WTC11 (cell line): Measurements from ENCODE around the gene TMPRSS2. TPM values are rescaled to one million over a fixed set of nuclear protein-coding genes. Genes with fewer than 3 reads are reported as not detected.

ENCODE experiments used
- ATAC-seq: fragments of 200-7000 bp; cut with Tn5 transposase; 2 replicates; pipeline ENCODE4 v1.10.0; 2021; ENCODE audit warnings: mild to moderate bottlenecking, moderate library complexity
- CTCF ChIA-PET: fragments of 300-600 bp; sonication (Branson Sonifier 250); formaldehyde crosslinking; loops from one replicate; lab custom pipeline; 2021; ENCODE audit warnings: antibody characterized with exemption; lab: Charles Lee
- POLR2A ChIA-PET: fragments of 350-600 bp; sonication (Branson Sonifier 250); formaldehyde crosslinking; loops from one replicate; lab custom pipeline; 2021; ENCODE audit warnings: antibody characterized with exemption; lab: Charles Lee
- DNase-seq: peaks from one replicate; pipeline ENCODE4 v3.0.0; 2021; ENCODE audit warnings: low spot score
- H3K27ac Mint-ChIP-seq: 2 replicates; pipeline ENCODE4 v1.8.0; 2021; ENCODE audit warnings: mixed read lengths
- H3K27me3 Mint-ChIP-seq: 2 replicates; pipeline ENCODE4 v1.8.0; 2021; ENCODE audit warnings: low read depth, mild to moderate bottlenecking, moderate library complexity, mixed read lengths
- H3K36me3 Mint-ChIP-seq: 2 replicates; pipeline ENCODE4 v1.8.0; 2021; ENCODE audit warnings: mixed read lengths
- H3K4me1 Mint-ChIP-seq: 2 replicates; pipeline ENCODE4 v1.8.0; 2022; ENCODE audit warnings: mixed read lengths
- H3K4me3 Mint-ChIP-seq: 2 replicates; pipeline ENCODE4 v1.8.0; 2021; ENCODE audit warnings: mild to moderate bottlenecking, moderate library complexity, mixed read lengths
- H3K9me3 Mint-ChIP-seq: 2 replicates; pipeline ENCODE4 v1.8.0; 2021; ENCODE audit warnings: mixed read lengths
- ATF3 ChIP-seq: sonication (generic); formaldehyde crosslinking; conservative IDR thresholded peaks from 2 replicates; pipeline ENCODE4 v1.8.1; 2022; ENCODE audit warnings: mild to moderate bottlenecking, missing genetic modification reagents
- CREB1 ChIP-seq: sonication (generic); formaldehyde crosslinking; IDR thresholded peaks from 2 replicates; pipeline ENCODE4 v1.8.0; 2023; ENCODE audit warnings: mild to moderate bottlenecking, missing genetic modification reagents
- CTCF ChIP-seq: fragments of 200-600 bp; IDR thresholded peaks from 2 replicates; pipeline ENCODE4 v1.8.0; 2022; ENCODE audit warnings: antibody characterized with exemption
- E2F4 ChIP-seq: sonication (generic); formaldehyde crosslinking; IDR thresholded peaks from 2 replicates; pipeline ENCODE4 v1.8.1; 2022; ENCODE audit warnings: low read depth, mild to moderate bottlenecking, moderate library complexity, missing genetic modification reagents, borderline replicate concordance
- FOXJ3 ChIP-seq: sonication (generic); formaldehyde crosslinking; IDR thresholded peaks from 2 replicates; pipeline ENCODE4 v1.9.0; 2021; ENCODE audit warnings: missing genetic modification reagents, mild to moderate bottlenecking, borderline replicate concordance
- FOXP1 ChIP-seq: sonication (generic); formaldehyde crosslinking; IDR thresholded peaks from 2 replicates; pipeline ENCODE4 v1.8.0; 2022; ENCODE audit warnings: missing genetic modification reagents, mild to moderate bottlenecking, moderate library complexity, borderline replicate concordance
- GTF2I ChIP-seq: fragments of 250-450 bp; sonication (Bioruptor Pico); conservative IDR thresholded peaks from 2 replicates; pipeline ENCODE4 v1.4.0; 2021; ENCODE audit warnings: mild to moderate bottlenecking
- HMGA2 ChIP-seq: fragments of 250-450 bp; sonication (Bioruptor Pico); IDR thresholded peaks from 2 replicates; pipeline ENCODE4 v1.4.0; 2021; ENCODE audit warnings: mild to moderate bottlenecking, moderate library complexity
- HMGXB4 ChIP-seq: sonication (generic); formaldehyde crosslinking; IDR thresholded peaks from 2 replicates; pipeline ENCODE4 v1.8.1; 2023; ENCODE audit warnings: mild to moderate bottlenecking, moderate library complexity, missing genetic modification reagents
- IRF2 ChIP-seq: sonication (generic); formaldehyde crosslinking; IDR thresholded peaks from 2 replicates; pipeline ENCODE4 v1.8.0; 2022; ENCODE audit warnings: low read depth, missing genetic modification reagents, borderline replicate concordance
- KAT7 ChIP-seq: sonication (generic); formaldehyde crosslinking; IDR thresholded peaks from 2 replicates; pipeline ENCODE4 v1.8.1; 2023; ENCODE audit warnings: missing genetic modification reagents, mild to moderate bottlenecking, borderline replicate concordance
- NR2C2 ChIP-seq: sonication (generic); formaldehyde crosslinking; IDR thresholded peaks from 2 replicates; pipeline ENCODE4 v1.8.0; 2022; ENCODE audit warnings: mild to moderate bottlenecking, missing genetic modification reagents
- RORB ChIP-seq: fragments of 250-450 bp; sonication (Bioruptor Pico); IDR thresholded peaks from 2 replicates; pipeline ENCODE4 v1.9.0; 2021; ENCODE audit warnings: mild to moderate bottlenecking
- TP53 ChIP-seq: sonication (generic); formaldehyde crosslinking; IDR thresholded peaks from 2 replicates; pipeline ENCODE4 v1.8.1; 2023; ENCODE audit warnings: mild to moderate bottlenecking, missing genetic modification reagents
- ZBTB21 ChIP-seq: sonication (generic); formaldehyde crosslinking; IDR thresholded peaks from 2 replicates; pipeline ENCODE4 v1.8.1; 2023; ENCODE audit warnings: mild to moderate bottlenecking, missing genetic modification reagents, borderline replicate concordance
- ZNF396 ChIP-seq: fragments of 250-450 bp; sonication (Bioruptor Pico); IDR thresholded peaks from 2 replicates; pipeline ENCODE4 v1.8.0; 2021; ENCODE audit warnings: mild to moderate bottlenecking, moderate library complexity, borderline replicate concordance
- ZNF425 ChIP-seq: fragments of 250-450 bp; sonication (Bioruptor Pico); conservative IDR thresholded peaks from 2 replicates; pipeline ENCODE4 v1.9.0; 2021; ENCODE audit warnings: mild to moderate bottlenecking
- ZNF532 ChIP-seq: fragments of 250-450 bp; sonication (Bioruptor Pico); IDR thresholded peaks from 2 replicates; pipeline ENCODE4 v1.9.0; 2021; ENCODE audit warnings: mild to moderate bottlenecking, borderline replicate concordance
- ZNF671 ChIP-seq: fragments of 250-450 bp; sonication (Bioruptor Pico); IDR thresholded peaks from 2 replicates; pipeline ENCODE4 v1.8.0; 2021; ENCODE audit warnings: mild to moderate bottlenecking
- total RNA-seq: library from RNA; stranded (reverse); gene quantifications from 3 replicates; pipeline ENCODE4 v1.2.3, GENCODE V29; 2021

TMPRSS2 gene
- total RNA-seq, 1 experiment from 2014 or later = 8.5 TPM

- POLR2A ChIA-PET = no interaction called here
- Mint-ChIP-seq H3K4me1 (peaks cover 27% of the 10 kb centered on the region), H3K27me3 (no peaks in the 10 kb centered on the region), H3K27ac (no peak overlapping the region), H3K36me3 (peaks cover 3% of the 10 kb centered on the region; the same call in 1 of the 2 replicates), H3K9me3 (no peaks in the 10 kb centered on the region), H3K4me3 (no peak overlapping the region)
- ATAC-seq = no peak
- no peak for DNase-seq
- CTCF ChIA-PET = interaction anchor here (0.7 kb wide), 1 partner anchor 24 kb away, joined by 3 read pairs; no protein-coding TSS in a partner anchor
- TF ChIP-seq ZNF532 (CRISPR knock-in tag) (no peak), NR2C2 (no peak), HMGA2 (no peak), GTF2I (CRISPR knock-in tag) (no peak), HMGXB4 (CRISPR knock-in tag) (no peak), FOXP1 (CRISPR knock-in tag) (no peak), ZNF396 (no peak), FOXJ3 (CRISPR knock-in tag) (no peak), E2F4 (CRISPR knock-in tag) (no peak), CREB1 (no peak), ZBTB21 (CRISPR knock-in tag) (no peak), TP53 (CRISPR knock-in tag) (no peak), KAT7 (CRISPR knock-in tag) (no peak), ZNF425 (CRISPR knock-in tag) (no peak), IRF2 (CRISPR knock-in tag) (no peak), ATF3 (CRISPR knock-in tag) (no peak), ZNF671 (no peak), RORB (CRISPR knock-in tag) (no peak), CTCF (no peak)
Observed at GRCh38 chr21:41483973-41484372, 24.0 kb downstream of the TMPRSS2 start.
